Erythroblast (primary cell): ENCODE measurements around the gene IFNG-AS1.

Source experiments
- GATA1 ChIP-seq: IDR thresholded peaks from 2 replicates; pipeline ENCODE4 v1.6.1; 2011; ENCODE audit warnings: low read depth, mild to moderate bottlenecking, control low read depth, low read length, moderate library complexity
- POLR2A ChIP-seq: IDR thresholded peaks from 2 replicates; pipeline ENCODE4 v1.6.1; 2011; ENCODE audit warnings: mild to moderate bottlenecking, low read length

DNA sequence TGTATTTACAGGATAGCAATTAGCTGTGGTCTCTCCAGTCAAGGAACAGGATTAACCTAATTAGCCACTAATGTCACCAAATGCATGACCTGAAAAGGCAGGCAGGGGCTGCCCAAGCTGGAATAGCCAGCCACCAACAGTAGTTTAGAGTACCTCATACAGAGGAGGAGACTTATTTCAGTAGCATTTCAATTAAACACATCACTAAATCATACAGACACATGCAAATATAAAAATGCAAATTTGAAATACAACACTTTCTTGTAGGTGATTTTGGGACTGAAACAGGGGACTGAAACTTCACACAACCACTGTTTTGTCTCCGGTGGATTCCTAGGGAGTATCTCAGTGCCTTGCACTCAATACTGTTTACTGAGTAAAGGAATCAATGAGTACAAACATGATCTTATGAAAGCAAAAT lies 636 bp upstream of the IFNG-AS1 start:
- TF ChIP-seq POLR2A (no peak), GATA1 (no peak)
